Lung microvascular endothelial cell (primary cell): Measurements from ENCODE around the gene ATG16L1. TPM values are rescaled to one million over a fixed set of nuclear protein-coding genes. Genes with fewer than 3 reads are reported as not detected.

ENCODE experiments used
- DNase-seq, 2 donors: peaks; one replicate each; pipeline versions ENCODE4 v3.0.0 to v3.0.0-alpha.2; 2010; ENCODE audit warnings: low read depth in 2 of 2
- total RNA-seq: library from RNA; depleted of rRNA; stranded (reverse); fragments of >200 nt; gene quantifications from 2 replicates; pipeline ENCODE4 v1.2.1, GENCODE V29; 2014

ATG16L1 gene
- total RNA-seq, 1 donor from 2014 or later, result 26.2 TPM

DNA sequence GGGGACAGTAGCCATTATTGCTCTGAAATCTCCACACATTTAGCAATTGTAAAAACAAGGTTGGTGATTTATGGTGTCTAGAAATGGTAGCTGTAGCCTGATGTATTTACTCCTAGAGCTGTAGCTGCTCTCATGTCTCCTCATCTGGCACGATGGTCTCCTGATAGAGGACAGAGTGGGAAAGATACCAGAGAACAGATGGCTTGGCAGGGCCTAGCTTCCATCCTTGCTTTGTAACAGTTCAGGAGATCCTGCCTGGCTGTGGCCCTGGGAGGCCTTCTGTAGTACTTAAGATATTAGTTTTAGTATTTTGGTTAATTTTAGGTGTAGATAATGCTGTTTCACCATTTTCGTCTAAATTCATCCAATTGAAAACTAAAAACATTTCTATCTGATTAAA, 6.7 kb downstream of the ATG16L1 start:
- DNase-seq, result no peak

DNA sequence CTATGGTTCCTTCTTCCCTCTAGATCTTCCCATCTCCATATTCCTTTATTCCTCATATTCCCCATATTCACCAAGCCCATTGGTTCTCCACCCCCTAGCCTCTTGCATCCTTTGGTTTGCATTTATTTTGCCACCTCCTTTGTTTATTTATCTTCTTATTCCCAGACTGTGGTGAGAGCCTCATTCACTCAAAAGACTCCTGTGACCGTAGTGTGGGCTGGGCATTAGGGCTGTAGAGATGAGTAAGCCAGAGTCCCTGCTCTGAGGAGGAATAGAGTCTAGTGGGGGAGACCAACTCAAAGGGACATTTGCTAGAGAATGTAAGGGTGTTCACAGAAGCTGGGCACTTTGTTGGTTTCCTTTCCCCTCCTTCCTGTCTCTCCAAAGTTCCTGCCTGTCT, 8.3 kb downstream of the ATG16L1 start:
- peak in 1 of 2 donors; percentile 40 for DNase-seq

DNA sequence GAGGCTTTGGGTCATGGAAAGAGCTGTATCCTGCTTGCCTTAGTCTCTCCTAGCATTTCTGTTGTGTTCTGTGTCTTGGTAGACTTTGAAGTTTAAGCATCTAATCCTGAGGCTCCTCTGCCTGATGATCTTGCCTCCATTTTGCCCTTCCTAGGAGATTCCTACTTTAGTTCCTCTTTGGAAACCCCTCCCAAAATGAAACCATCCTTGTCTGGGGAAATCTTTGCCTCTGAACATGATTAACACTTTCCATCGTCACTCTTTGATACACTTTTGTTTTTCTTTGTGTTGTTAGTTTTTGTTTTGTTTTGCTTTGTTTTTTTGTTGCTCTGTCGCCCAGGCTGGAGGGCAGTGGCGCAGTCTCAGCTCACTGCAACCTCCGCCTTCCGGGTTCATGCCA, 9.2 kb downstream of the ATG16L1 start:
- DNase-seq, result no peak

DNA sequence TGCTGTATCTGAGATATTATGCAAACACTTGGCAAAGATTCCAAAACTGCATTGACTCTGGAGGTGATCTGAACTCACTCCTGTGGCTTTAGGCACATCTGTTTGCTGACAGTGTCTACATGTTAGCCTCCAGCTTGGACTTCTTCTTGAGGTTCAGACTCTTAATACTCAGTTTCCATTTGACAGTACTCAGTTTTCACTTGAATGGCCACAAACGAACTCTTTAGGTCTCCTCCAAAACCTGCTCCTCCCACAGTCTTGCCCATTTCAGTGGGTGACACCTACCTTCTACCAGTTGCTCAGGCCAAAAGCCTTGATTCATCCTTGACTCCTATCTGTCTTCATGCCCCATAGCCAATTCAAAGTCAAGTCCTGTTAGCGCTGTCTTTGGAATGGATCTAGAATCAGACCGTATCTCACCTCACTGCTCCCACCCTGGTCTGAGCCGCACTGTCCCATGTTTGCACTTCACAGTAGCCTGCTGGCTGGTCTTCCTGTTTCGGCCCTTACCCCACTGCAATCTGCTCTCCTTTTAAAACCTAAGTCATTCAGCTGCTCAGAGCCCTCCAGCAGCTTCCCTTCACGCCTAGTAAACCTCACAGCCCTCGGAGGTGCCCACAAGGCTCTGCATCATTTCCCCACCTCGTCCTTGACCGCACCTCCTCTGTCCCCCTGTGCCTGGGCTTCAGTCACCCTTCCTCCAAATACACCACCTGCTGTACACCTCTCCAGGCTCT, 10.5 kb downstream of the ATG16L1 start:
- DNase-seq, result no peak

DNA sequence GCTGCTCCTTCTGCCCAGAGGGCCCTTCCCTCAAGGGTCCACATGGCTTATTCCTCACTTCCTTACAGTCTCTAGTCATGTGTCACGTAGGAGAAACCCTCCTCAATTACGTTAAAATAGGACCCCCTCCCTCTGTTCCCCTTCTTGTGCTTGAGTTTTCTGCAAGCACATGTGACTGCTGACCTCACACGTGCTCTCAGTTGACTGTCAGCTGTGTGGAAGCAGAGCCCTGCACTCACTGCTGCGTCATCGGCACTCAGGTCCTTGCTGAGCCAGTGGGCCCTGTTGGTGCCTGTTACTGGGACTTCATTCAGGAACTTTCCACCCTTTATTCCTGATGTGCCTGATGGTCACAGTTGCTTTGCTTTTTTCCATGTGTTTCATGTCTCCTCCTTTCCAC, 11.1 kb downstream of the ATG16L1 start:
- DNase-seq, result no peak

DNA sequence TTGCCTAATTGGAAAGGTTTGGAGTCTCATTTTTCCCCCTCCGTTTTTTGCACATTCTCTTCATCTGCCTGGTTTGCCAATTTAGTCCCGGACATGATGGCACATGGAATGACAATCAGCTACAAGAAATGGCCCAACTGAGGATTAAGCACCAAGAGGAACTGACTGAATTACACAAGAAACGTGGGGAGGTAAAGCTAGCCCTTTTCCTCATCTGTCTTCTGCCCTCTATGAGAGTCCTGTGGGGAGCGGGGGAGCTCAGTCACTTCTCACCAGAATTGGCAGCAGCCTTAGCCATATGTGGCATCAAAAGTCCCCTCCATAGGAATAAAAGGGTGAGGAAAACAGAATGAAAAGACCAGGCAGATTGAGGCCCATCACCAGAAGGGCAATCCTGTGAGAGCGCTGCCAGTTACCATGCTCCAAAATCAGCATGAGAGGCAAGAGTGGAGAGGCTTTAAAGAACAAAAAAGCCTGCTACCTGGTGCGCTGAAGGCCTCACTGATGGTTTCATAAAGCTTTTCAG, 11.6 kb downstream of the ATG16L1 start:
- no peak for DNase-seq

DNA sequence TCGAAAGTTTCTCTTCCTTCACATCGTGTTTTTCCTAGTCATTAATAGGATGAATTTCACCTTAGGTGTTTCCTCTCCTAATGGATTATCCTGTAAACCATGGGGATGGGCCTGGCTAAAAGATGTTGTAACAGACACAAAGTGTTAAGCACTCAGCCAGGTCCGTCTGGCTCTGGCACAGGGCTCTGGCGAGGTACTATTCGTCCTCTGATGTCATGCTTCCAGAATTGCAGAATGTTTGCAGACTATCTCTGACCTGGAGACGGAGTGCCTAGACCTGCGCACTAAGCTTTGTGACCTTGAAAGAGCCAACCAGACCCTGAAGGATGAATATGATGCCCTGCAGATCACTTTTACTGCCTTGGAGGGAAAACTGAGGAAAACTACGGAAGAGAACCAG, 13.2 kb downstream of the ATG16L1 start:
- no peak for DNase-seq

DNA sequence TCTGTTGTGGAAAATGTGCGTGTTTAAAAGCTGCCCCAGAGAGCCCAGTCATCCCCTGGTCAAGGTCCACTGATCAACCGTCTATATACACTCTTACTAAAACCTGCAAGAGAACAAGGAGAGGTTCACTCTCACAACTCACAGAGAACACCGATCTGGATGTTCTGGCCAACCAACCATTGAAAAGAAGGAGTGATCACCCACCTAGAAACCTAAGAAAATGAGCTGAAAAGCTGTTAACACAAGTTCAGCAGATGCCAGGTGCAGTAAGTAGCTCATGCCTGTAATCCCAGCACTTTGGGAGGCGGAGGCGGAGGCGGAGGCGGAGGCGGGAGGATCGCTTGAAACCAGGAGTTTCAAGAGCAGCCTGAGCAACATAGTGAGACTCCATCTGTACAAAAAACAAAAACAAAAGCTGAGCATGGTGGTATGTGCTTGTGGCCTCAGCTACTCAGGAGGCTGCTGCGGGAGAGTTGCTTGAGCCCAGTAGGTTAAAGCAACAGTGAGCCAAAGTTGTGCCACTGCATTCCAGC, 14.5 kb downstream of the ATG16L1 start:
- DNase-seq, result no peak

DNA sequence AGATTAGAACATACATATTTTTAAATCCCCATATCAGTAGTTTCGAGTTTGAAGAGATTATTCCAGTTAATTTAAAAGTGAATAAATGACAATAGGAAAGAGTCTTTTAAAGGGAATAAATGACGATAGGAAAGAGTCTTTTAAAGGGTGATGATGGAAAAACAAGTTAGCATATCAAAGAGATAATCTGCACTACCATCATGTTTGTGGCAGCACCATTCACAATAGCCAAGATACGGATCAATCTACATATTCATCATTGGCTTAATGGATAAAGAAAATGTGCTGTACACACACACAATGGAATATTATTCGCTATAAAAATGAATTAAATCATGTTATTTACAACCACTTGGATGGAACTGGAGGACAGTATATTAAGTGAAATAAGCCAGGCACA, 15.0 kb downstream of the ATG16L1 start:
- DNase-seq, result no peak

DNA sequence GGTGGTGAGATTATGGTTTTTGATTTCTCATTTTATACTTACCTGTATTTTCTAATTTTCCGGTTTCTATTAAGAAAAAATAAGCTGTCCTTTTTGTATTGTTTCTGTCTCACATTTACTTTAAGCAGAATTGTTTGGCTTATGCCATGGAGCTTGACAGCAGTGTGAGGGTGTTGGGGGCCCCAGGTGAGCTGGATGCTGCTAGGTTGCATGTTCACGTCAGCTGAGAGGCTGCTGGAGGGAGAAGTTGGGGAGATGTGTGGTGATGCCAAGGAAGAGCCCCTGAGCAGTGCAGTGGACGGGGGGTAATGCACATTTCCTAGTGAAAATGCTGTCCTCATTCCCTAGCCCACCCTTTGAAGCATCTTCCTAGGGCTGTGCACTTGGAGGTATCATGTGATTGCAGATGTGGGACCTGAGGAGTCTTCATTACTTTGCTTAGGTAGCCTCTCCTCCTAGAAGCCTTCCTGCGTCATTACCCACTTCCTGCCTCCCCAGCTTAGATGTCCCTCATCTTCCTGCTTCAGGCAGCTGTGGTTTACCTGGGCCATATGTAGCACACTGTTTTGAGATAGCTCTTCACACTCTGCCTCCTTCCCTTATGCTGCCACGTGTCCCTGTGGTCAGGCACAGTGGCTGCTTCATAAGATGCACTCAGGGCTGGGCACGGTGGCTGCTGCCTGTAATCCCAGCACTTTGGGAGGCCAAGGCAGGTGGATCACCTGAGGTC, 16.2 kb downstream of the ATG16L1 start:
- no peak for DNase-seq

DNA sequence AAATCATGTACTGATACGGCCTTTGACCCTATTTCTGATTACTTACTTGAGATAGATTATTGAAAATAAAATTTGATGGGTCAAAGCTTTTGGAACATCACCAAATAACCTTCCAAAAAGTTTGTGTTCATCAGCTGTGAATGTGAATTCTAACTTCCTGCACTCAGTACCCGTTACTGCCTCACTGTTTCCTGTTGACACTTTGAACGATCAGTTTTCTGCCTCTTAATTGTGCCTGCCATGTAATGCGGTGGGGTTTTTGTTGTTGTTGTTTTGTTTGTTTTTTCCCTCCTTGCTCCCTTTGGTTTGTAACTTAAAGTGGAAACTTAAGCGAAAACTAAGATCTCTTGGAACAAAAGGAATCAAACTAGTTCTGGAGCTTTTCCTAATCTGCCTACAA, 18.9 kb downstream of the ATG16L1 start:
- DNase-seq, result peak; percentile 38 to 50

DNA sequence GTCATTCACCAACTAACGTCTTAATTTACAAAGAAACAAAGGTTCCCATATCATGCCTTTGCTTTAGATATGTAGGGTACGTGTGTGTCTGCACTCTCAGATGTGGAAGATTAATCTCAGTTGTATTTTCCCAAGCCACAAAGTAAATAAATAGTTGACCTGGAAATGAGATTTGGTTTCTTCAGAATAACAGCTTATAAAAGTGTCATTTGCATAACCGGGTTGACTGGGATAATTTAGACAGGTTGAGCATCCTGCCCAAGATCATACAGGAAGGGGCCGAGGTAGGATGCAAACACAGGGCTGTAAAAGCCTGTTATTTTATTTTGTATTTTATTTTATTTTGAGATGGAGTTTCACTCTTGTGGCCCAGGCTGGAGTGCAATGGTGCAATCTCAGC, 19.5 kb downstream of the ATG16L1 start:
- DNase-seq, result no peak

DNA sequence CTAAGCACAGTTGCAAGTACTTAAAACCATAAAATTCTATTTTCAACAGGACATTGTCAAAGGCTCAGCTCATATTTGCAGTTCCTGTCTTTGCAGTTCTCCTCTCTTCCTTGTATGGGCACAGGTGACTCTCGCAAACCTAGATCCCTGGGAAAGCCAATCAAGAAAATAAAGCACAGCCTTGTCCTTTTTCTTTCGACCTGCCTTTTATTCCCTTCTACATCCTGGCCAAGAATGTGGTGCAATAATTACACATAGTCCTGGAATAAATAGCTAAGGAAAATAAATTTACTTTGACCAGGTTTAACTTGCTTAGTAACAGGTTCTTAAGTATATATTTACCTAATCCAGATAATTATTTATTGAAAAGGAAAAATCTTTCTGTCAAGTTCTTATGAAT, 20.2 kb downstream of the ATG16L1 start:
- no peak for DNase-seq

DNA sequence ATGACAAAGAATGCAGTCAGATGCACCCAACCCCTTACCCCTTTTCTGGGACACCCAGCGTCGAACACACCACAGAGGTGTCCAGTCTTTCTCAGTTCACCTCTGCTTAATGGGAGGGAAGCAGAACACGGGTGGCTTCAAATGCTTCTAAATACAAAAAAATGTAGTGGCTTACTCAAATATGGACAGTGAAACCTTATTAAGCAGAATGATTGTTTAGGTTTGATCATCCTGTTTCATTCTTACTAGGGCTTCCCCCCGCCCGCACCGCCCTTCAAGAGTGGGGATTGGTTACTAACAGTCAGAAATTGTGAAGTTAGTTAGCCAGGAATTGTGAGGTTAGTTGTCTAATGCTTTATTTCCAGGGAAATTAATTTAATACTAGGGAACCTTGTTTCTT, 21.6 kb downstream of the ATG16L1 start:
- DNase-seq, result no peak

DNA sequence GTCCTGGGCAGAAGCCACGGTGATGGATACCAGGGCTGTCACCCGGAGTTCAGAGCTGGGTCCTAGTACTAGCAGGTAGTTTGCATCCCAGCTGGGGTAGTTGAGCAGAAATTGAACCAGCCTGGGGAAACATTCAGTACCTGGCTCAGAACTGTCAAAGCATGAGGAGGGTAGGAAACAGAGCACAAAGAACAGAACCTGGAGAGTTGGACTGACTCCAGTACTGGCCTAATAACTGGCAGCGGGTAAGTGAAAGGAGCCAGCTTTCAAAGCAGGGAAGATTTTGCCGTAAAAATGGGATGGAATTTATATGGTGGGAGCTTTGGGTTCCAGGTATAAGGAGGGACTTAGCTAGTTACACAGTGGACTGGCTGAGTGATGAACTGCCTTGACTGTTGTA, 23.8 kb downstream of the ATG16L1 start:
- DNase-seq, result no peak

DNA sequence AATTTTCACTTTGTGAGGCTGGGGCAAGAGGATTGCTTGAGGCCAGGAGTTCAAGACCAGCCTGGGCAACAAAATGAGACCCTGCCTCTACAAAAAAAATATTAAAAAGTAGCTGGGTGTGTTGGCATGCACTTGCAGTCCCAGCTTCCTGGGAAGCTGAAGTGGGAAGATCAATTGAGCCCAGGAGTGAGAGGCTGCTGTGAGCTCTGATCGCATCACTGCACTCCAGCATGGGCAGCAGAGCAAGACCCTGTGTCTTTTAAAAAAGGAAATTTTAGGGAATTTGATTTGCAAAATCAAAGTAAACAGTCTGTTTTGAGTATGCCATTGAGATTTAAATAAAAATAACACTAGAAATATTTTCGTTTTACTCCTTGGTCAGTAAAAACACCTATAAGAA, 27.4 kb downstream of the ATG16L1 start:
- DNase-seq, result no peak

DNA sequence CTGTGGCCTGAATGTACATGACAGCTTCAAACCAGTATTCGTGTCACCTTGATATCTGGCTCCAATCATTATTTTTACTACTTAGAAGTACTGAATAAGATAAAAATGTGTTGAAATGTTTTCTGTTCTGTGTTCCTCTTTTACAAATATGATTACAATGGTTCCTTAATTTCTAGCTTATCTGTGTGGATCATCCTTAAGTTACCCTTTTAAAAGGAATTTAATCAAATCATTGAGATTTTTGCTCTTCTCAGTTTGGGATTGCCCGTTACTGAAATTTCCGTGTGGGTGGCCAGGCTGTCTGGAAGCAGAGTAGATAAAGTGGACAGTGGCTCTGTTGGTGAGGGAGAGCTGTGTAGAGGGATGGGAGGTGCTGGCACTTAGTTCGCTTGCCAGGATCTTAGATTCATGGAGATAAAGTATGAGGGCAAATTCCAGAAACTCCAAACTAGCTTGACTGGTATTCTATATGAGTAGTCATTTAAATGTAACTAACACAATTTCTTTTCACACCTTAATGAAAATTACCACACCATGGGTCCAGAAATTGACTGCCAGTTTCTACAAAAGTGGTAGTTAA, 28.7 kb downstream of the ATG16L1 start:
- no peak for DNase-seq

DNA sequence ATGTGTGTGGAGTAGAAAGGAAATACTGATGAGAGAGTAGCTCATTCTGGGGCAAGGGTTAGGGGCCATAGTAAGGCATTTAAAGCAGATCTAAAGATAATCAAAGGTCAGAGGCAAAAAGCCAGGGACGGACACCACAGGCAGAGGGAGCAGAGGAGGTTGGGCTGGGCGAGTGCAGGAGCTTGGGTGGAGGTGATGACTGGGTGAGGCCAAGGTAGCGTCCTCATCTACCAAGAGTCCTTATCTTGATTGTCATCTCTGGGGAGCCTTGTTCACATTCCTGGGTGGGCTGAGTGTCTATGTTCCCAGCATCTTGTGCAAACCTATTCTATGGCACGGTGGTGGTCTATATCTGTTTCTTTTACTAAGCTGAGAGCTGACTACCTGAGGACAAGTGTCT, 30.1 kb downstream of the ATG16L1 start:
- no peak for DNase-seq

DNA sequence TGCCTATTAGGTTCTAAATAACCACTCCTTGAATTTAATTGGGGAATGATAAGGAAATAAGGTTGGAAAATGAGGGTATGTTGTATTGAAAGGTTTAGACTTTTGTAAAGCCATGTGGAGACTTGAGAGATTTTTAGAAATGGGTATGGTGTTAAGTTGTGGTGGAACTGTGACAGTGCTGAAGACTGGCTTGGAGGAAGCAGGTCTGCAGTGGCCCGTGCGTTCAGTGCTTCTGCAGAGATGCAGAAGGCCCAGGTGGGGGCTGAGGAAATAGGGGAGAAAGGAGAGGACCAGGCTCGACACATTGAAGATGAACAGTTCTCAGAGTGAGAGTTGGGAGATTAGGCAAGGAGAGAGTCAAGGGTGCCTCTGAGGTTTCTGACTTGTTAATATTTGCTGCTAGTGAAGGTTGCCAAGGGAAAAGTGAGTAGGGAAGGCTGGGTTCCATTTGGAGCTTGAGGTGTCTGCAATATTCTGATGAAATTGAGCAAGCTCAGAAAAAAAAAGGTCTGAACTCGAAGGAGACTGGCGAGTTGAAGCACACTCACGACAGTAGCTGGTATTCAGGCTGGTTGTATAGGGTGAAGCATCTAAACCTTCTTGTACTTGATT, 30.6 kb downstream of the ATG16L1 start:
- DNase-seq, result no peak

DNA sequence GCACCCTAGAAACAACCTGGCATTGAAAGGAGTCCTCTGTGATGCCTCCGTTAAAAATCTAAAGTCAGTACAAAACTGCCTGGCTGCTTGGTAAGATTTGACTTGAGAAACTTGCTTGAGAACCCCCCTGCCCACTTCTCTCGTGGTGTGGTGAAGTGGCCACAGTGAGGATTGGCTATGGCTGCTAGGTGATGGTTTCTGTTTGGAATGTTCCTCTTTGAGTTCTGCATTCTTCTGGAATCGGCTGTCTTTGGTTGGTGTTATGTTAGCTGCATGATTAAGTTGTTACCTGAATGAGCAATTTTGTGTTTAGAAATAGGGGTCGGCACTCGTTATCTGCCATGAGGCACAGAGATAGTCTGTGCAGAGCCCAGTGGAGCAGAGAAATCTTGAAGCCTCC, 34.4 kb downstream of the ATG16L1 start:
- no peak for DNase-seq

DNA sequence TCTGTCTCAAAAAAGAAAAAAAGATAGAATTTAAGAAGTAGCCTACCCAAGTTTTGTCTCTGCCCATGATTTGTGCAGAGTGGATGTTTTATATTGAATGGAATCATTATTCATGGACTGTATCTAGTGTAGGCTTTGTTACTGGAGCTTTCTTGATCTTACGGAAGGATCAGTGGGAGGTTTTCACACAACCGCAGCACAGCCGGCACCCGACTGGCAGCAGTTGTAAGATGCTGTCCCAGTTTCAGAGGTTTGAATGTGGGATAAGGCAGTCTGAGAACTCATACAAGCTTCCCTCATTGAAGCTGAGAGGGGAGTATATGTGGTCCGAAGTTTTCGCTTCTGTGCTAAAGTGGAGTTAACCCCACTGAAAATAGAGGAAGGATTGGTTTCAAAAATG, 36.4 kb downstream of the ATG16L1 start:
- no peak for DNase-seq

DNA sequence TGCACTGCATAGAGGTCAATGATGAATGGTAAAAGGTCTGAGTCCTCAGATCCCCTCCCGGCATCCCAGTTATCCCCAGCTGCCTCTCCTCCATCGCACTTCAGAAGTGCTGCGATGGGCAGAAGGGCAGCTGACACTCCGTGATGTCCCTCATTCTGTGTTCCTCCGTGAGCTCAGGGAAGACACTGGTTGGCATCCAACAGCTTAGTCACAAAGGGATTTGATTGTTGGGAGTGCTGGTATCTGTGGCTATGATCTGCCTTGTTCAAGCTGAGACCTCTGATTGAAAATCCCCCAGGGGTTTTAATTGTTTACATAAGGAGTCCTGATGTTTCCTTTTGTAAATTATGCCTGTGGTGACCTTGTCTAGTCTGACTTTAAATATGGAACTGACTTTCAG, 37.2 kb downstream of the ATG16L1 start:
- DNase-seq, result peak in 1 of 2 donors; percentile 36
